GM18508 (cell line): ENCODE measurements around the gene PABPC1L.
A peak's percentile ranks its signal among the peaks of the same experiment; 100 is the strongest.
"Not testable (repeated sequence)": the region's sequence is repeated elsewhere in the genome, so short reads cannot be mapped to it uniquely, and the experiment has no call there.

Experiments used
- ATAC-seq: cut with Tn5 transposase; IDR thresholded peaks from one replicate; pipeline ENCODE4 v1.9.1; 2021; ENCODE audit warnings: moderate number of reproducible peaks; ENCODE audit not compliant: insufficient read depth, unreplicated experiment

PABPC1L gene

GRCh38 chr20:44909872-44910689 lies at the start of gene PABPC1L:
Gene PABPC1L (plus strand): TSS chr20:44910060. CDS start chr20:44910144, 84 bp downstream.
- no peak for ATAC-seq

- no peak for ATAC-seq
Measured at GRCh38 chr20:44861531-44862006, 48.3 kb upstream of the PABPC1L start.

GRCh38 chr20:44862286-44862685 lies 47.6 kb upstream of the PABPC1L start:
- no peak for ATAC-seq

GRCh38 chr20:44863365-44864084 lies 46.3 kb upstream of the PABPC1L start:
- ATAC-seq = not testable (repeated sequence)

- not testable (repeated sequence) for ATAC-seq
Measured at GRCh38 chr20:44864493-44864892, 45.4 kb upstream of the PABPC1L start.

- no peak for ATAC-seq
Measured at GRCh38 chr20:44866703-44867335, 43.0 kb upstream of the PABPC1L start.

GRCh38 chr20:44869471-44869870 lies 40.4 kb upstream of the PABPC1L start:
- ATAC-seq = no peak

- ATAC-seq = not testable (repeated sequence)
Measured at GRCh38 chr20:44882360-44882759, 27.5 kb upstream of the PABPC1L start.

- ATAC-seq = no peak
Measured at GRCh38 chr20:44883214-44883902, 26.5 kb upstream of the PABPC1L start.

GRCh38 chr20:44884907-44885391 lies 24.9 kb upstream of the PABPC1L start:
- ATAC-seq = peak; percentile 4

GRCh38 chr20:44885392-44886265 lies 24.2 kb upstream of the PABPC1L start, which contains the start of gene YWHAB:
Gene YWHAB (plus strand): TSS chr20:44885705. CDS start chr20:44901534, 15,829 bp downstream.
- peak; percentile 49 for ATAC-seq

- no peak for ATAC-seq
Measured at GRCh38 chr20:44886266-44886651, 23.6 kb upstream of the PABPC1L start.

GRCh38 chr20:44886828-44887227 lies 23.0 kb upstream of the PABPC1L start:
- no peak for ATAC-seq

- no peak for ATAC-seq
Measured at GRCh38 chr20:44887466-44887865, 22.4 kb upstream of the PABPC1L start.

GRCh38 chr20:44888226-44889103 lies 21.4 kb upstream of the PABPC1L start:
- no peak for ATAC-seq

GRCh38 chr20:44891826-44892225 lies 18.0 kb upstream of the PABPC1L start:
- no peak for ATAC-seq

GRCh38 chr20:44894959-44895358 lies 14.9 kb upstream of the PABPC1L start:
- no peak for ATAC-seq

- ATAC-seq = no peak
Measured at GRCh38 chr20:44896583-44896982, 13.3 kb upstream of the PABPC1L start.
